GM13977 (cell line): Measurements from ENCODE around the gene R3HDM1.
"Not testable (repeated sequence)": the region's sequence is repeated elsewhere in the genome, so short reads cannot be mapped to it uniquely, and the experiment has no call there.

Experiments
- DNase-seq: peaks from one replicate; pipeline ENCODE4 v3.0.0; 2012; ENCODE audit warnings: low spot score
- in situ Hi-C: fragments of 300-500 bp; cut with MboI; formaldehyde crosslinking; loops from one replicate; pipeline ENCODE4 v1.12.0; 2022; ENCODE audit warnings: low sequenced_read_pairs, low pct_unique_long_range_greater_than_20kb, mixed read lengths, inconsistent platforms; ENCODE audit not compliant: unreplicated experiment
- TF ChIP-seq, protein P1 (sequence below): IDR thresholded peaks from 2 replicates; pipeline ENCODE4 v1.5.1; 2012; ENCODE audit warnings: mild to moderate bottlenecking, control low read depth; ENCODE audit not compliant: insufficient read depth; ENCODE audit errors: extremely low read depth, missing control alignments

R3HDM1 gene

GRCh38 chr2:135531231-135532197 is at the start of gene R3HDM1:
R3HDM1 (plus strand) TSS chr2:135531484; CDS start chr2:135604846, 73,362 bp downstream.
- in situ Hi-C loops, result no loop called here
- TF ChIP-seq, protein P1, sequence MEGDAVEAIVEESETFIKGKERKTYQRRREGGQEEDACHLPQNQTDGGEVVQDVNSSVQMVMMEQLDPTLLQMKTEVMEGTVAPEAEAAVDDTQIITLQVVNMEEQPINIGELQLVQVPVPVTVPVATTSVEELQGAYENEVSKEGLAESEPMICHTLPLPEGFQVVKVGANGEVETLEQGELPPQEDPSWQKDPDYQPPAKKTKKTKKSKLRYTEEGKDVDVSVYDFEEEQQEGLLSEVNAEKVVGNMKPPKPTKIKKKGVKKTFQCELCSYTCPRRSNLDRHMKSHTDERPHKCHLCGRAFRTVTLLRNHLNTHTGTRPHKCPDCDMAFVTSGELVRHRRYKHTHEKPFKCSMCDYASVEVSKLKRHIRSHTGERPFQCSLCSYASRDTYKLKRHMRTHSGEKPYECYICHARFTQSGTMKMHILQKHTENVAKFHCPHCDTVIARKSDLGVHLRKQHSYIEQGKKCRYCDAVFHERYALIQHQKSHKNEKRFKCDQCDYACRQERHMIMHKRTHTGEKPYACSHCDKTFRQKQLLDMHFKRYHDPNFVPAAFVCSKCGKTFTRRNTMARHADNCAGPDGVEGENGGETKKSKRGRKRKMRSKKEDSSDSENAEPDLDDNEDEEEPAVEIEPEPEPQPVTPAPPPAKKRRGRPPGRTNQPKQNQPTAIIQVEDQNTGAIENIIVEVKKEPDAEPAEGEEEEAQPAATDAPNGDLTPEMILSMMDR, result peak; percentile 46
- peak; percentile 98 for DNase-seq

GRCh38 chr2:135485441-135485840 is 45.8 kb upstream of the R3HDM1 start:
- DNase-seq, result no peak
- TF ChIP-seq, protein P1, result no peak
- in situ Hi-C loops, result no loop called here

DNA sequence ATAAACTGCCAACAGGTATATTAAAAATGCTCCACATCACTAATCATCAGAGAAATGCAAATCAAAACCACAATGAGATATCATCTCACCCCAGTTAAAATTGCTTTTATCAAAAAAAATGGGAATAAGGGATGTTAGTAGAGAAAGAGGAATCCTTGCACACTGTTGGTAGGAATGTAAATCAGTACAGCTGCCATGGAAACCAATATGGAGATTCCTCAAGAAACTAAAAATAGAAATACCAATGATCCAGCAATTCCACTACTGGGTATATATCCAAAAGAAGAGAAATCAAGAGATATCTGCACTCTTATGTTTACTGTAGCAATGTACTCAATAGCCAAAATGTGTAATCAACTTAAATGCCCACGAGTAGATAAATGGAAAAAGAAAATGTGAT is 40.9 kb upstream of the R3HDM1 start:
- in situ Hi-C loops, result no loop called here
- DNase-seq, result no peak
- TF ChIP-seq, protein P1, result no peak

DNA sequence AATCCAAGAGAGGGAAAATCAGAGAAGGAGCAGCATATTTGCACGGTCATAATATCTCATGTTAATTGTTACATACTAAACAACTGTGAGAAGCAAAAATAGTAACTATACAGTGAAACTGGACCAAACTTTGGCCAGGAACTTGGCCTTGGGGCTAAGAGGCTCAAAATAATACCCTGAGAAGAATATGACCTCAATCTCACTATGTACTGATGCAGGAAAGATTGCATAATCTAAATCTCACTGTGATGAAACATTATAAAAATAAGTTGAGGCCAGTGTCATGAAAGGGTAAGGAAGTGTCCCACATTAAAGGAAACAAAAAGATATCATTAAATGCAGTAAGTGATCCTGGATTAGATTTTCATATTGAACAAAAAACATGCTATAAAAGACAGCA is 36.8 kb upstream of the R3HDM1 start:
- TF ChIP-seq, protein P1, result no peak
- in situ Hi-C loops, result no loop called here
- no peak for DNase-seq

- DNase-seq, result no peak
- TF ChIP-seq, protein P1, result no peak
- in situ Hi-C loops, result no loop called here
These were observed 36.4 kb upstream of the R3HDM1 start for GRCh38 chr2:135494917-135495316.

GRCh38 chr2:135498588-135498987 is 32.7 kb upstream of the R3HDM1 start:
- DNase-seq, in situ Hi-C loops: not testable (repeated sequence)

DNA sequence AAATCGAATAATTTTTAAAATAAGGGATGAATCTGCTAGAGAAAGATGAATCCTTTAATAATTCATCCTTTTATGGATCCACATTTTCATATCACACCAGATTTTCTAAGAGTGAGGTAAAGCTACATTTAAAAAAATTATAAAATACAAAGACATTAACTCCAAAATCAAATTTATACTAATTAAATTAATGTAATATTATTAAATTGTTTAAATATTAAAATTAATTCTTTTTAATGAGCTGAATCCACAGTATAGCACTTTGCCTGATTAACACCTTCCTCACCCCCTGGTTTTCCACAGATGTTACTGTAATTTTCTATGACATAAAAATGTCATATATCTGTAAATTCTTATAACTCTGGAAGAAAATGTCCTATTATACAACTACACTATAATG is 26.5 kb upstream of the R3HDM1 start:
- DNase-seq, result no peak
- TF ChIP-seq, protein P1, result no peak
- in situ Hi-C loops, result no loop called here
